Karpas-422 (cell line): ENCODE results near the gene ITPR2. TPM values are rescaled to one million over a fixed set of nuclear protein-coding genes. Genes with fewer than 3 reads are reported as not detected.

Experiments
- DNase-seq: peaks from one replicate; pipeline ENCODE4 v3.0.0-alpha.2; 2015
- H2AFZ ChIP-seq: fragments of 200-600 bp; sonication (generic); 2 replicates; pipeline ENCODE4 v1.6.1; 2014; ENCODE audit warnings: antibody characterized with exemption, low read length, mixed read lengths
- H3K27ac ChIP-seq: fragments of 200-600 bp; sonication (generic); 2 replicates; pipeline ENCODE4 v1.5.1; 2014; ENCODE audit warnings: mild to moderate bottlenecking, low read length, moderate library complexity
- H3K27me3 ChIP-seq: fragments of 200-600 bp; sonication (generic); 2 replicates; pipeline ENCODE4 v1.6.1; 2014; ENCODE audit warnings: low read length, mixed read lengths
- H3K36me3 ChIP-seq: fragments of 200-600 bp; sonication (generic); 2 replicates; pipeline ENCODE4 v1.6.1; 2014; ENCODE audit warnings: low read length, mixed read lengths; ENCODE audit not compliant: insufficient read depth
- H3K4me1 ChIP-seq: fragments of 200-600 bp; sonication (generic); 2 replicates; pipeline ENCODE4 v1.6.1; 2014; ENCODE audit warnings: mild to moderate bottlenecking, low read length, mixed read lengths
- H3K4me2 ChIP-seq: fragments of 200-600 bp; sonication (generic); 2 replicates; pipeline ENCODE4 v1.6.1; 2014; ENCODE audit warnings: low read length, low read depth, mild to moderate bottlenecking; ENCODE audit not compliant: poor library complexity, severe bottlenecking
- H3K4me3 ChIP-seq: fragments of 200-600 bp; sonication (generic); 2 replicates; pipeline ENCODE4 v1.5.1; 2014; ENCODE audit warnings: mild to moderate bottlenecking, antibody characterized with exemption, low read length, mixed read lengths
- H3K79me2 ChIP-seq: fragments of 200-600 bp; sonication (generic); 2 replicates; pipeline ENCODE4 v1.6.1; 2014; ENCODE audit warnings: mild to moderate bottlenecking, low read length, mixed read lengths
- H3K9ac ChIP-seq: fragments of 200-600 bp; sonication (generic); 2 replicates; pipeline ENCODE4 v1.6.0; 2014; ENCODE audit warnings: low read length
- H3K9me2 ChIP-seq: fragments of 200-600 bp; sonication (generic), shearing (Covaris generic); replicated peaks from 2 replicates; pipeline ENCODE4 v1.6.0; 2014; ENCODE audit warnings: mild to moderate bottlenecking, low read length, moderate library complexity; ENCODE audit not compliant: insufficient read depth
- H3K9me3 ChIP-seq: fragments of 300-700, 200-600 bp; sonication (generic); 2 replicates; pipeline ENCODE4 v1.6.1; 2014; ENCODE audit warnings: low read length, mixed read lengths
- H4K20me1 ChIP-seq: fragments of 200-600 bp; sonication (generic); 2 replicates; pipeline ENCODE4 v1.6.1; 2014; ENCODE audit warnings: mild to moderate bottlenecking, antibody characterized with exemption, low read length, low read depth; ENCODE audit not compliant: insufficient read depth
- total RNA-seq: library from RNA; depleted of rRNA; stranded (reverse); fragments of >200 nt; shearing (Covaris generic); gene quantifications from 2 replicates; pipeline ENCODE4 v1.2.3, GENCODE V29; 2014; ENCODE audit warnings: low replicate concordance

ITPR2 gene
- total RNA-seq, 1 experiment from 2014 or later, result 128 TPM

- Histone ChIP-seq H3K9me2 (no peaks in the 10 kb centered on the region), H3K36me3 (no peaks in the 10 kb centered on the region), H3K9ac (no peak overlapping the region), H3K4me3 (no peak overlapping the region), H3K4me1 (peaks cover 48% of the 10 kb centered on the region), H3K27ac (no peak overlapping the region), H2AFZ (no peak overlapping the region), H3K79me2 (no peaks in the 10 kb centered on the region), H3K9me3 (no peaks in the 10 kb centered on the region), H4K20me1 (no peaks in the 10 kb centered on the region), H3K27me3 (no peaks in the 10 kb centered on the region), H3K4me2 (no peak overlapping the region)
- DNase-seq, result no peak
Measured at GRCh38 chr12:26466726-26467125, 366.3 kb downstream of the ITPR2 start.

- DNase-seq, result no peak
- H3K27me3 ChIP-seq, result no peaks in the 10 kb centered on the region
- no peak overlapping the region for H3K27ac ChIP-seq
Measured at GRCh38 chr12:26465419-26466097, 367.4 kb downstream of the ITPR2 start.

GRCh38 chr12:26461776-26462175 is 371.2 kb downstream of the ITPR2 start:
- H3K9me3 ChIP-seq, result no peaks in the 10 kb centered on the region
- no peak overlapping the region for H3K4me3 ChIP-seq
- H3K36me3 ChIP-seq, result no peaks in the 10 kb centered on the region
- H3K9ac ChIP-seq, result no peak overlapping the region
- H3K27ac ChIP-seq, result no peak overlapping the region
- H3K27me3 ChIP-seq, result no peaks in the 10 kb centered on the region
- DNase-seq, result no peak
- no peaks in the 10 kb centered on the region for H4K20me1 ChIP-seq
- H3K9me2 ChIP-seq, result no peaks in the 10 kb centered on the region
- no peak overlapping the region for H3K4me2 ChIP-seq
- no peak overlapping the region for H2AFZ ChIP-seq
- H3K79me2 ChIP-seq, result no peaks in the 10 kb centered on the region
- peaks cover 13% of the 10 kb centered on the region for H3K4me1 ChIP-seq

More at GRCh38 chr12:26465419-26466097, 367.4 kb downstream of the ITPR2 start:
- H3K9ac ChIP-seq, result no peak overlapping the region
- H3K79me2 ChIP-seq, result no peaks in the 10 kb centered on the region
- H4K20me1 ChIP-seq, result no peaks in the 10 kb centered on the region
- H3K4me2 ChIP-seq, result no peak overlapping the region
- peaks cover 38% of the 10 kb centered on the region for H3K4me1 ChIP-seq
- H3K9me3 ChIP-seq, result no peaks in the 10 kb centered on the region
- H2AFZ ChIP-seq, result no peak overlapping the region
- no peaks in the 10 kb centered on the region for H3K36me3 ChIP-seq
- H3K4me3 ChIP-seq, result no peak overlapping the region
- H3K9me2 ChIP-seq, result no peaks in the 10 kb centered on the region

DNA sequence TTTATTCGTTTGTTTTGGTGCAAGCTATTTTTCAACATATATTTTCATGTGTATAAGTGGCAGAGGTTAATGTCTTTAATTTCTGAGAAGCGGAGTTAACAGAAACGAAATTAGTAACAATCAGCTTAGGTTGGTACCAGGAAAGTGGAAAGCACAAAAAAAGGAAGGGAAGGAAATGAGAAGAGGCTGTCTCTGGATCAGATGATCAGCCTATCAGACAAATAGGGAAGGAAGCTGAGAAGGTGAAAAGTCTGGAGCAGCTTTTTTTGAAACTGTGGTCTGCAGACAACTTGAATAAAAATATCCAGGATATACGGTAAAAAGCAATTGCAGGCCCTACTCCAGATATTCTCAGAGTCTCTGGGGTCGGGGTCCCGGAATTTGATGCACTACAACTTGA is 372.6 kb downstream of the ITPR2 start:
- Histone ChIP-seq H3K36me3 (no peaks in the 10 kb centered on the region), H3K9ac (no peak overlapping the region), H3K4me2 (no peak overlapping the region), H4K20me1 (no peaks in the 10 kb centered on the region), H3K79me2 (no peaks in the 10 kb centered on the region), H3K9me2 (no peaks in the 10 kb centered on the region), H3K27ac (no peak overlapping the region), H3K4me3 (no peak overlapping the region), H2AFZ (no peak overlapping the region), H3K4me1 (peaks cover 2% of the 10 kb centered on the region), H3K9me3 (no peaks in the 10 kb centered on the region), H3K27me3 (no peaks in the 10 kb centered on the region)
- DNase-seq, result no peak

- no peak for DNase-seq
- H3K27ac ChIP-seq, result no peak overlapping the region
- H3K79me2 ChIP-seq, result no peaks in the 10 kb centered on the region
- no peaks in the 10 kb centered on the region for H3K9me2 ChIP-seq
- H2AFZ ChIP-seq, result no peak overlapping the region
- H3K4me2 ChIP-seq, result no peak overlapping the region
- peaks cover 8% of the 10 kb centered on the region; the same call in 1 of the 2 replicates for H3K4me1 ChIP-seq
- no peak overlapping the region for H3K9ac ChIP-seq
- no peak overlapping the region for H3K4me3 ChIP-seq
- no peaks in the 10 kb centered on the region for H4K20me1 ChIP-seq
- no peaks in the 10 kb centered on the region for H3K9me3 ChIP-seq
- H3K27me3 ChIP-seq, result no peaks in the 10 kb centered on the region
- no peaks in the 10 kb centered on the region for H3K36me3 ChIP-seq
Measured at GRCh38 chr12:26455936-26456574, 376.9 kb downstream of the ITPR2 start.

GRCh38 chr12:26453246-26453645 is 379.7 kb downstream of the ITPR2 start:
- H3K9me3 ChIP-seq, result no peaks in the 10 kb centered on the region
- H3K27ac ChIP-seq, result no peak overlapping the region
- no peaks in the 10 kb centered on the region for H3K27me3 ChIP-seq
- no peak overlapping the region for H3K4me3 ChIP-seq
- no peak for DNase-seq
- H3K4me1 ChIP-seq, result peaks cover 8% of the 10 kb centered on the region; the same call in 1 of the 2 replicates
- no peaks in the 10 kb centered on the region for H4K20me1 ChIP-seq
- H3K79me2 ChIP-seq, result no peaks in the 10 kb centered on the region
- no peak overlapping the region for H2AFZ ChIP-seq
- no peaks in the 10 kb centered on the region for H3K9me2 ChIP-seq
- H3K36me3 ChIP-seq, result peaks cover 7% of the 10 kb centered on the region; the same call in 1 of the 2 replicates
- H3K9ac ChIP-seq, result no peak overlapping the region
- H3K4me2 ChIP-seq, result no peak overlapping the region

DNA sequence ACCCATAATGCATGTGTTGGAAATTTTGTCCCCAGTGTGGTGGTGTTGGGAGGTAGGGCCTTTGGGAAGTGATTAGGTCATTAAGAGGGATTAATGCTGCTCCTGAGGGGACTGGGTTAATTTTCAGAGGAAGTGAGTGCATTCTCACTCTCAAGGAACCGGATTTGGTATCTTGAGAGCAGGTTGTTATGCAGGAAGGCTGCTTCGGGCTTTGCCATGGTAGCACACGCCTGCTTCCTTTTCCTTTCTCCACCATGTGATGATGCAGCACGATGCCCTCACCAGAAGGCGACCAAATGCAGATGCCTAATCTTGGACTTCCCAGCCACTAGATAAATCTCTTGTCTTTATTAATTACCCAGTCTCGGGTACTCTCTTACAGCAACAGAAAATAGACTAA is 380.5 kb downstream of the ITPR2 start:
- Histone ChIP-seq H4K20me1 (no peaks in the 10 kb centered on the region), H3K9ac (no peak overlapping the region), H3K36me3 (peaks cover 7% of the 10 kb centered on the region; the same call in 1 of the 2 replicates), H3K9me3 (no peaks in the 10 kb centered on the region), H2AFZ (no peak overlapping the region), H3K4me1 (peaks cover 8% of the 10 kb centered on the region; the same call in 1 of the 2 replicates), H3K27ac (no peak overlapping the region), H3K79me2 (no peaks in the 10 kb centered on the region), H3K4me2 (no peak overlapping the region), H3K27me3 (no peaks in the 10 kb centered on the region), H3K9me2 (no peaks in the 10 kb centered on the region), H3K4me3 (no peak overlapping the region)
- DNase-seq, result no peak

- no peak overlapping the region for H3K4me2 ChIP-seq
- no peaks in the 10 kb centered on the region for H3K9me2 ChIP-seq
- no peak overlapping the region for H3K27ac ChIP-seq
- H3K79me2 ChIP-seq, result no peaks in the 10 kb centered on the region
- DNase-seq, result no peak
- no peaks in the 10 kb centered on the region for H3K27me3 ChIP-seq
- H3K9ac ChIP-seq, result no peak overlapping the region
- H4K20me1 ChIP-seq, result no peaks in the 10 kb centered on the region
- peaks cover 7% of the 10 kb centered on the region; the same call in 1 of the 2 replicates for H3K36me3 ChIP-seq
- H3K9me3 ChIP-seq, result no peaks in the 10 kb centered on the region
- H3K4me1 ChIP-seq, result peaks cover 8% of the 10 kb centered on the region; the same call in 1 of the 2 replicates
- no peak overlapping the region for H2AFZ ChIP-seq
- no peak overlapping the region for H3K4me3 ChIP-seq
Measured at GRCh38 chr12:26451763-26452162, 381.2 kb downstream of the ITPR2 start.
